ENCODE data around the gene ITGA1. TPM values are rescaled to one million over a fixed set of nuclear protein-coding genes. Genes with fewer than 3 reads are reported as not detected.

ITGA1 gene
- polyA plus RNA-seq, 3 donors = 0.33 to 0.89 (median 0.79) TPM

- peaks cover 0 to 3% (median 0%) of the 10 kb centered on the region in 7 donors for H3K9me3 Mint-ChIP-seq
- no peaks in the 10 kb centered on the region for H4K20me1 ChIP-seq (ENCODE audit: insufficient read depth, low read length)
- no peaks in the 10 kb centered on the region for H3K9me3 ChIP-seq (replicated peaks in 1 of 2; ENCODE audit: control insufficient read depth in 1 of 2, insufficient read depth in 1 of 2, low read length in 2 of 2)
- no CpG with 5 or more reads among the region's 1 CpG for WGBS (ENCODE audit: insufficient coverage)
- peaks cover 8 to 14% of the 10 kb centered on the region in 2 donors for H3K4me1 ChIP-seq (ENCODE audit: control insufficient read depth in 1 of 2, insufficient read depth in 2 of 2, low read length in 2 of 2)
- H3K27me3 Mint-ChIP-seq (ENCODE audit: low read depth in 3 of 3) = peaks cover 0 to 1% (median 0%) of the 10 kb centered on the region in 3 donors
- H3K27ac ChIP-seq (ENCODE audit: low read depth in 1 of 2, low read length in 2 of 2) = no peak overlapping the region
- no peaks in the 10 kb centered on the region for H3K79me2 ChIP-seq (ENCODE audit: insufficient read depth, low read length)
- TF ChIP-seq CTCF (IDR thresholded peaks at IDR 0.05) = no peak
- H3K36me3 Mint-ChIP-seq = no peaks in the 10 kb centered on the region
- H3K36me3 ChIP-seq (replicated peaks in 1 of 2; ENCODE audit: control insufficient read depth in 1 of 2, insufficient read depth in 2 of 2, low read length in 2 of 2) = no peaks in the 10 kb centered on the region
- intact Hi-C loops (cut with micrococcal nuclease) = no loop called here
- peaks cover 10% of the 10 kb centered on the region for H3K4me1 Mint-ChIP-seq
- H3K27me3 ChIP-seq (ENCODE audit: control insufficient read depth in 2 of 2, insufficient read depth in 2 of 2, low read length in 2 of 2) = no peaks in the 10 kb centered on the region
- H3K27ac Mint-ChIP-seq = no peak overlapping the region
- H2AFZ ChIP-seq (ENCODE audit: insufficient read depth, low read depth, low read length, poor library complexity, severe bottlenecking) = no peak overlapping the region
- H3K4me2 ChIP-seq (replicated peaks; ENCODE audit: extremely low read depth, low read length, poor library complexity, severe bottlenecking) = no peak overlapping the region
- DNase-seq = peak in 1 of 3 donors; percentile 28
- no peak overlapping the region for H3K4me3 ChIP-seq (replicated peaks in 1 of 3; ENCODE audit: low read depth in 2 of 3, low read length in 3 of 3)
- no peak overlapping the region for H3K4me3 Mint-ChIP-seq
- H3K9ac ChIP-seq (ENCODE audit: insufficient read depth, low read length, poor library complexity, severe bottlenecking) = no peak overlapping the region
These were observed 26.9 kb upstream of the ITGA1 start for GRCh38 chr5:52760695-52761366.

GRCh38 chr5:52767217-52767743 lies 20.4 kb upstream of the ITGA1 start:
- Histone ChIP-seq H3K79me2 (ENCODE audit: insufficient read depth, low read length) (no peaks in the 10 kb centered on the region), H3K4me1 (ENCODE audit: control insufficient read depth in 1 of 2, insufficient read depth in 2 of 2, low read length in 2 of 2) (no peaks in the 10 kb centered on the region), H3K4me3 (replicated peaks in 1 of 3; ENCODE audit: low read depth in 2 of 3, low read length in 3 of 3) (no peak overlapping the region), H3K4me2 (replicated peaks; ENCODE audit: extremely low read depth, low read length, poor library complexity, severe bottlenecking) (no peak overlapping the region), H3K9me3 (replicated peaks in 1 of 2; ENCODE audit: control insufficient read depth in 1 of 2, insufficient read depth in 1 of 2, low read length in 2 of 2) (no peaks in the 10 kb centered on the region), H3K27ac (ENCODE audit: low read depth in 1 of 2, low read length in 2 of 2) (no peak overlapping the region), H4K20me1 (ENCODE audit: insufficient read depth, low read length) (no peaks in the 10 kb centered on the region), H2AFZ (ENCODE audit: insufficient read depth, low read depth, low read length, poor library complexity, severe bottlenecking) (no peak overlapping the region), H3K9ac (ENCODE audit: insufficient read depth, low read length, poor library complexity, severe bottlenecking) (no peak overlapping the region), H3K27me3 (ENCODE audit: control insufficient read depth in 2 of 2, insufficient read depth in 2 of 2, low read length in 2 of 2) (no peaks in the 10 kb centered on the region), H3K36me3 (replicated peaks in 1 of 2; ENCODE audit: control insufficient read depth in 1 of 2, insufficient read depth in 2 of 2, low read length in 2 of 2) (no peaks in the 10 kb centered on the region)
- TF ChIP-seq CTCF (IDR thresholded peaks at IDR 0.05) = no peak
- intact Hi-C loops (cut with micrococcal nuclease) = no loop called here
- WGBS (ENCODE audit: insufficient coverage) = no CpG with 5 or more reads among the region's 2 CpGs
- DNase-seq = no peak
- H3K4me3 Mint-ChIP-seq = no peak overlapping the region
- H3K36me3 Mint-ChIP-seq = no peaks in the 10 kb centered on the region
- H3K4me1 Mint-ChIP-seq = peaks cover 13% of the 10 kb centered on the region
- H3K27ac Mint-ChIP-seq = no peak overlapping the region
- peaks cover 0 to 3% (median 0%) of the 10 kb centered on the region in 7 donors for H3K9me3 Mint-ChIP-seq
- peaks cover 0 to 3% (median 0%) of the 10 kb centered on the region in 3 donors for H3K27me3 Mint-ChIP-seq (ENCODE audit: low read depth in 3 of 3)

Measured in CD14-positive monocyte (primary cell).